Vagina (tissue), 2 donors: ENCODE results near the gene KCNK3. TPM values are rescaled to one million over a fixed set of nuclear protein-coding genes. Genes with fewer than 3 reads are reported as not detected.

Experiments used
- DNase-seq, 2 donors: peaks; one replicate each; pipeline ENCODE4 v3.0.0-alpha.2; 2017; ENCODE audit errors: extremely low spot score in 2 of 2
- H3K27ac ChIP-seq: fragments of 200-600 bp; sonication (generic); one replicate; pipeline ENCODE4 v1.5.1; 2019
- H3K27me3 ChIP-seq: fragments of 200-600 bp; sonication (generic); one replicate; pipeline ENCODE4 v1.5.1; 2019
- H3K36me3 ChIP-seq, 2 donors: fragments of 200-600 bp; sonication (generic); one replicate each; pipeline ENCODE4 v1.5.1; 2017 to 2019
- H3K4me1 ChIP-seq: fragments of 200-600 bp; sonication (generic); one replicate; pipeline ENCODE4 v1.5.1; 2019
- H3K4me3 ChIP-seq, 2 donors: fragments of 200-600 bp; sonication (generic); 1 replicate in 1 of 2; 2 replicates in 1 of 2; pipeline ENCODE4 v1.5.1; 2016 to 2019
- H3K9me3 ChIP-seq: fragments of 200-600 bp; sonication (generic); one replicate; pipeline ENCODE4 v1.5.1; 2019
- POLR2A ChIP-seq, 2 donors: fragments of 450-650 bp; IDR thresholded peaks; one replicate each; pipeline ENCODE4 v1.6.1; 2017; ENCODE audit warnings: antibody characterized with exemption in 2 of 2, mild to moderate bottlenecking in 2 of 2, moderate library complexity in 2 of 2
- POLR2AphosphoS5 ChIP-seq, 2 donors: sonication (generic); formaldehyde crosslinking; IDR thresholded peaks; one replicate each; pipeline ENCODE4 v1.9.0; 2017; ENCODE audit warnings: antibody characterized with exemption in 2 of 2, mild to moderate bottlenecking in 2 of 2, low read depth in 1 of 2; ENCODE audit not compliant: insufficient read depth in 1 of 2
- intact Hi-C: fragments of 100-400 bp; cut with DNase I; formaldehyde crosslinking; loops from one replicate; pipeline ENCODE4 v1.15.1; 2023
- total RNA-seq: library from RNA; depleted of rRNA; stranded (reverse); fragments of >200 nt; gene quantifications from one replicate; pipeline ENCODE4 v1.2.3, GENCODE V29; 2016
- TF ChIP-seq, protein P1 (sequence below), 3 experiments: fragments of 450-650 bp in 2 of 3; fragments of 200-600 bp in 1 of 3; sonication (generic) in 1 of 3; IDR thresholded peaks; one replicate each; pipeline ENCODE4 v1.5.1; 2017 to 2019; ENCODE audit warnings: antibody characterized with exemption in 3 of 3, mild to moderate bottlenecking in 2 of 3, moderate library complexity in 2 of 3

Gene KCNK3
- total RNA-seq, 1 donor from 2014 or later, result 10.6 TPM

DNA sequence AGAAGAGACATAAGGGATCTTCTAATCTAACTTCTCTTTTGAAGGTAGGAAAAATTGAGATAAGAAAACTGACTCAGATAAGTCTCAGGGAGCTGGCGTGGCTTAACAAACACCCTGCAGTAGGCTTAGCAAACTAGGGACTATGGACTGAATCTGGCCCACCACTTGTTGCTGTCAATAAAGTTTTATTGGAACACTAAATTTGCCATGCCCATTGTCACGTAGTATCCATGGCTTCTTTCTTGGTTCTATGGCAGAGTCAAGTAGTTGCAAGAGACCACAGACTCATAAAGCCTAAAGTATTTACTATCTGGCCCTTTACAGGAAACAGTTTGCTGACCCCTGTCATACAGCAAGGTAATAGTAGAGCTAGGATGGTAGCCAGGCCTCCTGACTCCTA is 24.2 kb downstream of the KCNK3 start:
- intact Hi-C loops, result no loop called here
- no peak for DNase-seq
- no peaks in the 10 kb centered on the region for H3K36me3 ChIP-seq
- H3K4me3 ChIP-seq, result no peak overlapping the region
- H3K27me3 ChIP-seq, result no peaks in the 10 kb centered on the region
- H3K9me3 ChIP-seq, result no peaks in the 10 kb centered on the region
- H3K4me1 ChIP-seq, result peaks cover 18% of the 10 kb centered on the region
- no peak overlapping the region for H3K27ac ChIP-seq
- TF ChIP-seq, protein P1, sequence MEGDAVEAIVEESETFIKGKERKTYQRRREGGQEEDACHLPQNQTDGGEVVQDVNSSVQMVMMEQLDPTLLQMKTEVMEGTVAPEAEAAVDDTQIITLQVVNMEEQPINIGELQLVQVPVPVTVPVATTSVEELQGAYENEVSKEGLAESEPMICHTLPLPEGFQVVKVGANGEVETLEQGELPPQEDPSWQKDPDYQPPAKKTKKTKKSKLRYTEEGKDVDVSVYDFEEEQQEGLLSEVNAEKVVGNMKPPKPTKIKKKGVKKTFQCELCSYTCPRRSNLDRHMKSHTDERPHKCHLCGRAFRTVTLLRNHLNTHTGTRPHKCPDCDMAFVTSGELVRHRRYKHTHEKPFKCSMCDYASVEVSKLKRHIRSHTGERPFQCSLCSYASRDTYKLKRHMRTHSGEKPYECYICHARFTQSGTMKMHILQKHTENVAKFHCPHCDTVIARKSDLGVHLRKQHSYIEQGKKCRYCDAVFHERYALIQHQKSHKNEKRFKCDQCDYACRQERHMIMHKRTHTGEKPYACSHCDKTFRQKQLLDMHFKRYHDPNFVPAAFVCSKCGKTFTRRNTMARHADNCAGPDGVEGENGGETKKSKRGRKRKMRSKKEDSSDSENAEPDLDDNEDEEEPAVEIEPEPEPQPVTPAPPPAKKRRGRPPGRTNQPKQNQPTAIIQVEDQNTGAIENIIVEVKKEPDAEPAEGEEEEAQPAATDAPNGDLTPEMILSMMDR (IDR thresholded peaks at IDR 0.05), result no peak
- no peak for TF ChIP-seq POLR2AphosphoS5 (IDR thresholded peaks at IDR 0.05; ENCODE audit: insufficient read depth in 1 of 2, low read depth in 1 of 2)
- TF ChIP-seq POLR2A (IDR thresholded peaks at IDR 0.05), result no peak

DNA sequence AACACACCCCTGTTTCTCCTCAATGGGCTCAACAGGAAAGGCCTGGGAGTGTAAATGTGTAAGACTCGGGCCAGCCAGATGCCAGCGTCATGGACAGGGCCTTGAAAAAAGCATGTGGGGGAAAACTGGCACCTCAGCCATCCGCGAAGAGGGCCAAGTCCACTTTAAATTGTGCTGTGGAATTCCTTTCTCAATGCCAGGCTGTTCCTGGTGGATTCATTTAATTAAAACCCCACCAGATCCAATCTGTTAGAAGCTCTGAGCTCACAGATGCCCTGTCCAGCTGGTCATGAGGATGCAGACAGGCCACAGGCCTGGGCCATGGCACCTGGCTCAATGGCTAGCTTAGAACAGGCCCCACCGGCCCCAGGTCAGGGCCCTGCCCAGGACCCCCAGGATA is 24.8 kb downstream of the KCNK3 start:
- DNase-seq, result no peak
- intact Hi-C loops, result no loop called here

DNA sequence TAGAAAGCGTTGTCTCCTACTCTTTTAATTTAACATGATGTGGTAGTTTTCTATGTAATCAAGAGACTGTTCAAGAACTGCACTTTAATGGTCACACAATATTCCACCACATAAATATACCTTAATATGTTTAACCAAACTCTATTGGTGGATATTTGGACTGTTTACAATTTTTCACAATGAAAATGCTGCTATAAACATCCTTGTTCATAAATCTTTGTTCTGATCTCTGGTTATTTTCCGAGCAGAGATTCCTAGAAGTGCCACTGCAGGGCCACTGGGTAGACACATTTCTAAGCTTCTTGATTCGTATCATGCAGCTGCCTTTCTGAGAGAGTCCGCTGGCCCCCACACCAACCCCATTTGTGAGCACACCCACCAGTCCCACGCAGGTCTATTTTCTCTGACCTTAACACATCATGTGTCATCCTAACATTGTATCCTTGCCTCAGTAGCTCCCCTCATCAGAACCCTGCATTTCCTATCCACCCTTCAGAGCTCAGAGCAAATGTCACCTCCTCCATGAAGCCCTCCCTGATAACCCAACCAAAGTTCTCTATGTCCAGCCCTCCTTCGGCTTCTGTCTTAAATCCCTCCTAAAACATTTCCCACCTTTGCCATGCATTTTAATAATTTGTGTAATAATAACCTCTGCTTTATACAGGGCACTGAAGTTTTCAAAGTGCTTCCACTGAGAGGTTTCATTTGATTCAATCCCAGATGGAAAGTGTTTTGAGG is 26.6 kb downstream of the KCNK3 start:
- H3K4me1 ChIP-seq, result peaks cover 24% of the 10 kb centered on the region
- no peak overlapping the region for H3K27ac ChIP-seq
- intact Hi-C loops, result no loop called here
- no peak for DNase-seq
- H3K4me3 ChIP-seq, result no peak overlapping the region
- H3K27me3 ChIP-seq, result no peaks in the 10 kb centered on the region
- TF ChIP-seq, protein P1 (IDR thresholded peaks at IDR 0.05), result no peak
- no peaks in the 10 kb centered on the region for H3K36me3 ChIP-seq
- H3K9me3 ChIP-seq, result no peaks in the 10 kb centered on the region

More for the DNA sequence above, 24.8 kb downstream of the KCNK3 start:
- no peaks in the 10 kb centered on the region for H3K36me3 ChIP-seq
- TF ChIP-seq, protein P1 (IDR thresholded peaks at IDR 0.05), result no peak
- TF ChIP-seq POLR2AphosphoS5 (IDR thresholded peaks at IDR 0.05; ENCODE audit: insufficient read depth in 1 of 2, low read depth in 1 of 2) (no peak), POLR2A (IDR thresholded peaks at IDR 0.05) (no peak)
- peaks cover 18% of the 10 kb centered on the region for H3K4me1 ChIP-seq
- H3K4me3 ChIP-seq, result no peak overlapping the region
- no peaks in the 10 kb centered on the region for H3K9me3 ChIP-seq
- no peaks in the 10 kb centered on the region for H3K27me3 ChIP-seq
- H3K27ac ChIP-seq, result no peak overlapping the region

DNA sequence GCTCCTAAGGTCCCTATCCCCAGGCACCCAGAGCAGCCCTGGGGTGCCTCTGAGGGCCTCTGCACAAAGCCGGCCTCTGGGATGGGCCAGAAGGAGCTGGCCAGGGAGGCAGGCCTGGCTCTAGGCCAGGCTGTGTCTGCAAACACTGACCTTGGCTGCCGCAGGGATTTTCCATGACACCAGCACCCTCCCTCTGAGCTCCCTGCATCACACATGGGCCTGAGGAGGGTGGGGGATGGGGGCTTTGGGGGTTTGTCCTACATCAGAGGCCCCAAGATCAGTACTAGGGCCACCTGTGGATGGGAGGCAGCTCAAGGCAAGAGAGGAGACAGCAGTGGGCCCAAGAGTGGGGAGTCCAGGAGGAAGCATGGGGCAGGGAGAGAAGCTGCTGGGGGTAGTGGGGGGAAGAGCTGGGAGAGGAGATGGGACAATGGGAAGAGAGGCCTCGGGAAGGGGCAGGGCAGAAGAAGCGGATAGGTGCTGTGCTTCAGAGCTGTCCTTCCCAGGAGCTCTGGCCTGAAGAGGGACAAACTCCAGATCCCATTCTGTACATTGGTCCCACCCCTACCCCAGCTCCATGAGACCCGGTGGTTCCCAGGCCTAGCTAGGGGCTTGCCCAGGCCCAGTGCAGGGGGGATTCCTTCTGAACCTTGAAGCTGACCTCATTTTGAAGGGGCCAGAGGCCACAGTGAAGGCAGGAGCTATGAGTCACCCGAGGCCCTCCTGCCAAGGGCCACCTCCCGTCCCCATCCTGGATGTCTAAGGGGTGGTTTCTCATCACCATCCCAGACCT is 28.0 kb downstream of the KCNK3 start:
- Histone ChIP-seq H3K4me3 (no peak overlapping the region), H3K9me3 (no peaks in the 10 kb centered on the region), H3K4me1 (peaks cover 25% of the 10 kb centered on the region), H3K27ac (peak overlapping the region; percentile 58), H3K27me3 (no peaks in the 10 kb centered on the region), H3K36me3 (no peaks in the 10 kb centered on the region)
- intact Hi-C loops, result no loop called here
- no peak for DNase-seq
- TF ChIP-seq, protein P1 (IDR thresholded peaks at IDR 0.05), result no peak
- TF ChIP-seq POLR2AphosphoS5 (IDR thresholded peaks at IDR 0.05; ENCODE audit: insufficient read depth in 1 of 2, low read depth in 1 of 2), result peak; percentile 52 to 67
